Right atrium auricular region (tissue), 2 donors: Measurements from ENCODE around the gene PTCD3. TPM values are rescaled to one million over a fixed set of nuclear protein-coding genes. Genes with fewer than 3 reads are reported as not detected.

ENCODE experiments used
- DNase-seq: peaks from one replicate; pipeline ENCODE4 v3.0.0-alpha.2; 2019; ENCODE audit warnings: low spot score
- H3K27ac ChIP-seq, 2 donors: fragments of 200-600 bp; sonication (generic); 1 replicate in 1 of 2; 2 replicates in 1 of 2; pipeline ENCODE4 v1.5.1; 2016 to 2019
- H3K27me3 ChIP-seq, 2 donors: fragments of 200-600 bp; sonication (generic); one replicate each; pipeline versions ENCODE4 v1.5.1 to v1.6.0; 2017 to 2019
- H3K36me3 ChIP-seq: fragments of 200-600 bp; sonication (generic); one replicate; pipeline ENCODE4 v1.5.1; 2016
- H3K4me1 ChIP-seq, 2 donors: fragments of 200-600 bp; sonication (generic); one replicate each; pipeline versions ENCODE4 v1.5.1 to v1.6.0; 2017 to 2019
- H3K4me3 ChIP-seq, 2 donors: fragments of 200-600 bp; sonication (generic); 1 replicate in 1 of 2; 2 replicates in 1 of 2; pipeline ENCODE4 v1.5.1; 2017 to 2019; ENCODE audit warnings: mild to moderate bottlenecking in 1 of 2, moderate library complexity in 1 of 2
- H3K9me3 ChIP-seq, 2 donors: fragments of 200-600 bp; sonication (generic); one replicate each; pipeline ENCODE4 v1.5.1; 2019
- total RNA-seq, 2 donors: library from RNA; depleted of rRNA; stranded (reverse); fragments of >200 nt; gene quantifications; one replicate each; pipeline ENCODE4 v1.1.0, GENCODE V29; 2016
- TF ChIP-seq, protein P1 (sequence below), 2 donors: fragments of 200-600 bp; sonication (generic); IDR thresholded peaks; one replicate each; pipeline ENCODE4 v1.5.1; 2019; ENCODE audit warnings: antibody characterized with exemption in 2 of 2

Gene PTCD3
- total RNA-seq: 100 to 1,000 TPM in 1 of 2 donors, 10 to 100 TPM in 1; 39.5 to 153 TPM

DNA sequence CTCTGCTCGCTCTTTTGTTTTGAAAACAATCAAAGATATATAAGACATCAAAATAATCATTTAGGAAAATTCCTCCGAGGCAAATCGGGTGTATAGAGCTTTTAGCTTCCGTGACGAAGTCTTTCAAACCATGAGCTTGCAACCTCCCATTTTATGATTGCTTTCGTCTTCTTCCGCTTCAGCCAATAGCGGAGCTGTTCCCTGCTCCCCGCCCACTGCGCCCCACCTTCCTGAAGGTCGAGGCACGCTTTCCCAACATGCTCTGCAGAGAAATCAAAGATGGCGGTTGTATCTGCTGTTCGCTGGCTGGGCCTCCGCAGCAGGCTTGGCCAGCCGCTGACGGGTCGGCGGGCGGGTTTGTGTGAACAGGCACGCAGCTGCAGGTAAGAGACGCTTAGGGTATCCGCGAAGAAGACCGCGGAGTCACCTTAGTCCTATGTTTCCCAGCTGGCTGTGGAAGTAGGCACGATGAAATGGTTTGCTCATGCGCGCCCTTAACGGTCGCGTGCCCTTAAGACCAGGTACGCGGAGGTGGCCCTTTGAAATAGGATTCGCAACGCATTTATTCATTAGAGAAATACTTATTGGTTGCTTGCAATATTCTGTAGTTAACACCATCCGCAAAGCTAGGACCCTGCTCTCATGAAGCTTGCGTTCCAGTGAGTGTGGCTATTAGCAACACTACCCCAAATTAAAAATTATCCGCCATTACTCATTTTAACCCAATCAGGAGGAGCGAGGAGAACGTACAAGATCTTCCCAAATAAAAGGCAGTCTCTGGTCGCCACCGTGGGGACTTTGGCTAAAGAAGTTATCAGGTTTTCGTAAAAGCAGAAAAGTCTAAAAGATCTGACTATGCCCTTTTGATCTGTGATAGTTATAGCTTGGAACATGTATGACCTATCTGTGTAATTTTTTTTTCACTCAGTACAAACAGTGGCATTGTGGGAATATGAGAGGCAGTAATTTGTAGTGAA is at the start of gene PTCD3:
Gene PTCD3 (plus strand): TSS at position 267 of the 977 bp plus-strand sequence. CDS start 13 bp downstream, at position 280.
- H3K36me3 ChIP-seq: no peaks in the 10 kb centered on the region

DNA sequence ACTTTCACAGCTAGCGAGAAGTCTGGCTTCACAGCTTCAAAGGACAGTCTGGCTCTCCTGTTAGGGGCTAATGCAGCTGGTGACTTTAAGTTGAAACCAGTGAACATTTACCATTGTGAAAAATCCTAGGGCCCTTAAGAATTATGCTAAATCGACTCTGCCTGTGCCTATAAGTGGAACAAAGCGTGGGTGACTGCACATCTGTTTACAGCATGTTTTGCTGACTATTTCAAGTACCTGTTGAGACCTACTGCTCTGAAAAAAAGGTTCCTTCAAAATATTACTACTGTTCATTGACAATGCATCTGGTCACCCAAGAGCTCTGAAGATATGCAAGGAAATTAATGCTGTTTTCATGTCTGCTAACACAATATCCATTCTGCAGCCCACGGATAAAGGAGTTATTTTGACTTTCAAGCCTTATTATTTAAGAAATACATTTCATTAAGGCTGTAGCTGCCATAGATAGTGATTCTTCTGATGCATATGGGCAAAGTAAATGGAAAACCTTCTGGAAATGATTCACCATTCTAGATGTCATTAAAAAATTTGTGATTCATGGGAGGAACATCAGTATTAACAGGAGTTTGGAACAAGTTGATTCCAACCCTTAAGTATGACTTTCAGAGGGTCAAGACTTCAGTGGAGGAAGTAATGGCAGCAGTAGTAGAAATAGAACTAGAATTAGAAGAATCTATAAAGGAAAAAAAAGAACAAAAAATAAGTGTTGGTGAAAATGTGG is 49.3 kb upstream of the PTCD3 start:
- TF ChIP-seq, protein P1, sequence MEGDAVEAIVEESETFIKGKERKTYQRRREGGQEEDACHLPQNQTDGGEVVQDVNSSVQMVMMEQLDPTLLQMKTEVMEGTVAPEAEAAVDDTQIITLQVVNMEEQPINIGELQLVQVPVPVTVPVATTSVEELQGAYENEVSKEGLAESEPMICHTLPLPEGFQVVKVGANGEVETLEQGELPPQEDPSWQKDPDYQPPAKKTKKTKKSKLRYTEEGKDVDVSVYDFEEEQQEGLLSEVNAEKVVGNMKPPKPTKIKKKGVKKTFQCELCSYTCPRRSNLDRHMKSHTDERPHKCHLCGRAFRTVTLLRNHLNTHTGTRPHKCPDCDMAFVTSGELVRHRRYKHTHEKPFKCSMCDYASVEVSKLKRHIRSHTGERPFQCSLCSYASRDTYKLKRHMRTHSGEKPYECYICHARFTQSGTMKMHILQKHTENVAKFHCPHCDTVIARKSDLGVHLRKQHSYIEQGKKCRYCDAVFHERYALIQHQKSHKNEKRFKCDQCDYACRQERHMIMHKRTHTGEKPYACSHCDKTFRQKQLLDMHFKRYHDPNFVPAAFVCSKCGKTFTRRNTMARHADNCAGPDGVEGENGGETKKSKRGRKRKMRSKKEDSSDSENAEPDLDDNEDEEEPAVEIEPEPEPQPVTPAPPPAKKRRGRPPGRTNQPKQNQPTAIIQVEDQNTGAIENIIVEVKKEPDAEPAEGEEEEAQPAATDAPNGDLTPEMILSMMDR (IDR thresholded peaks at IDR 0.05): no peak
- no peaks in the 10 kb centered on the region for H3K27me3 ChIP-seq
- DNase-seq: no peak
- no peak overlapping the region for H3K27ac ChIP-seq
- no peak overlapping the region for H3K4me3 ChIP-seq
- H3K9me3 ChIP-seq: no peaks in the 10 kb centered on the region
- H3K4me1 ChIP-seq: peaks cover 0 to 3% of the 10 kb centered on the region in 2 donors
- H3K36me3 ChIP-seq: peaks cover 35% of the 10 kb centered on the region

More for the DNA sequence above, at the start of gene PTCD3:
- DNase-seq: peak; percentile 95
- Histone ChIP-seq H3K27me3 (no peaks in the 10 kb centered on the region), H3K4me3 (peak within 1 kb of the TSS; percentile 72 to 93), H3K9me3 (no peaks in the 10 kb centered on the region), H3K4me1 (peaks cover 0 to 34% of the 10 kb centered on the region in 2 donors), H3K27ac (peak within 1 kb of the TSS; percentile 79 to 80)
- TF ChIP-seq, protein P1 (IDR thresholded peaks at IDR 0.05): no peak

DNA sequence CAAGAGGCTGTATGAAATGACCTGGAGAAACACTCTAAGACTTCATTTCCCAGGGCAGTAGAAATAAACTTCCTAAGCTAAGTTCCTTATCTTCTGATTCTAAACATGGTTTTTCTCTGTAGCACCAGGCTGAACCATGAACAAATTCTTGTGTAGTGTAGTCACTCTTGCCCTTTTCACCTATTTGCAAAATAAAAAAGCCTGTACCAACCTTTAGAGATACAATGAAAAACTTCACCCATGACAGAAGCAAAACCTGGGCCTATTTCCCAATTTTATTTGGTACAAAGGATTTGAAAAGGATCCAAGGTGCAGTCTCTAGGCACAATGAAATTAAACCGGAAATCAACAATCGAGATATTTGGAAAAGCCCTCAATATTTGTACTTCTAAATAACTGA is 44.0 kb upstream of the PTCD3 start:
- TF ChIP-seq, protein P1 (IDR thresholded peaks at IDR 0.05): no peak
- Histone ChIP-seq H3K27ac (no peak overlapping the region), H3K9me3 (peaks cover 0 to 14% of the 10 kb centered on the region in 2 donors), H3K4me3 (no peak overlapping the region), H3K4me1 (peaks cover 0 to 7% of the 10 kb centered on the region in 2 donors), H3K27me3 (no peaks in the 10 kb centered on the region), H3K36me3 (peaks cover 41% of the 10 kb centered on the region)
- no peak for DNase-seq

DNA sequence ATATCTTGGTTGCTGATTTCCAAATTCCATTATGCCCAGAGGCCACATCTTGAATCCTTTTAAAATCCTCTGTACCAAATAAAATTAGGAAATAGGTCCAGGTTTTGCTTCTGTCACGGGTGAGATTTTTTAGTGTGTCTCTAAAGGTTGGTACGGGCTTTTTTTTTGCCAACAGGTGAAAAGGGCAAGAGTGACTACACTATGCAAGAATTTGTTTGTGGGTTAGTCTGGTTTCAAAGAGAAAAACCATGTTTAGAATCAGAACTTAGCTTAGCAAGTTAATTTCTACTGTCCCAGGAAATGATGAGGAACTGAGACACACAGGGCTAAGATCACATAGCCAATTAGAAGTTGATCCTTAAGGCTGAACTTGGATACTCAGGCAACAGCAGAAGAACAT is 42.0 kb upstream of the PTCD3 start:
- H3K27ac ChIP-seq: no peak overlapping the region
- peaks cover 0 to 14% of the 10 kb centered on the region in 2 donors for H3K9me3 ChIP-seq
- H3K36me3 ChIP-seq: peaks cover 48% of the 10 kb centered on the region
- TF ChIP-seq, protein P1 (IDR thresholded peaks at IDR 0.05): no peak
- H3K4me1 ChIP-seq: peaks cover 0 to 11% of the 10 kb centered on the region in 2 donors
- no peaks in the 10 kb centered on the region for H3K27me3 ChIP-seq
- H3K4me3 ChIP-seq: no peak overlapping the region
- DNase-seq: no peak

DNA sequence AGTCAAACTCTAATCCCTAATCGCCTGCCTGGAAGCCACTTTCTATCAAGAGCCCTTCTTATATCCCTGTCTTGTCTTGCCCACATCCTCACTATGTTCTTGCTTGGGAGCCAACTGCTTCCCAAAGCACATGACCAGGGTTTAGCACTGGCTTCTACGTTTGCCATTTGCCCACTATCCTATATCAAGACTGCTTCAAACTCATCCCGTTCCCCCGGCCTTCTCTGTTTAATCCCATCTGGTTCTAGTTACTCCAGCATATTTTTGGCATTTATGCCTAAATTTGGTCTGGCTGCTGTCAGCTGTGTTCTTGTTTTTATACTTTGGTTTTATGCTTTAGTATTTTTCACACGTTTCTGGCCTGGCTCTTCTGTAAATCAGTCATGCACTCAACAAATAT is 40.5 kb upstream of the PTCD3 start:
- Histone ChIP-seq H3K4me3 (no peak overlapping the region), H3K4me1 (peaks cover 0 to 12% of the 10 kb centered on the region in 2 donors), H3K27me3 (no peaks in the 10 kb centered on the region), H3K36me3 (peaks cover 54% of the 10 kb centered on the region), H3K27ac (no peak overlapping the region), H3K9me3 (peaks cover 0 to 14% of the 10 kb centered on the region in 2 donors)
- TF ChIP-seq, protein P1 (IDR thresholded peaks at IDR 0.05): no peak
- peak; percentile 50 for DNase-seq
